Cardiac ventricle fibroblast (primary cell): ENCODE data around the gene FBXO42. TPM values are rescaled to one million over a fixed set of nuclear protein-coding genes. Genes with fewer than 3 reads are reported as not detected.

Experiments used
- total RNA-seq: library from RNA; depleted of rRNA; stranded (reverse); fragments of >200 nt; gene quantifications from 2 replicates; pipeline ENCODE4 v1.2.3, GENCODE V29; 2015

Gene FBXO42
- total RNA-seq, result 10.2 and 21.9 TPM in 2 replicates

DNA sequence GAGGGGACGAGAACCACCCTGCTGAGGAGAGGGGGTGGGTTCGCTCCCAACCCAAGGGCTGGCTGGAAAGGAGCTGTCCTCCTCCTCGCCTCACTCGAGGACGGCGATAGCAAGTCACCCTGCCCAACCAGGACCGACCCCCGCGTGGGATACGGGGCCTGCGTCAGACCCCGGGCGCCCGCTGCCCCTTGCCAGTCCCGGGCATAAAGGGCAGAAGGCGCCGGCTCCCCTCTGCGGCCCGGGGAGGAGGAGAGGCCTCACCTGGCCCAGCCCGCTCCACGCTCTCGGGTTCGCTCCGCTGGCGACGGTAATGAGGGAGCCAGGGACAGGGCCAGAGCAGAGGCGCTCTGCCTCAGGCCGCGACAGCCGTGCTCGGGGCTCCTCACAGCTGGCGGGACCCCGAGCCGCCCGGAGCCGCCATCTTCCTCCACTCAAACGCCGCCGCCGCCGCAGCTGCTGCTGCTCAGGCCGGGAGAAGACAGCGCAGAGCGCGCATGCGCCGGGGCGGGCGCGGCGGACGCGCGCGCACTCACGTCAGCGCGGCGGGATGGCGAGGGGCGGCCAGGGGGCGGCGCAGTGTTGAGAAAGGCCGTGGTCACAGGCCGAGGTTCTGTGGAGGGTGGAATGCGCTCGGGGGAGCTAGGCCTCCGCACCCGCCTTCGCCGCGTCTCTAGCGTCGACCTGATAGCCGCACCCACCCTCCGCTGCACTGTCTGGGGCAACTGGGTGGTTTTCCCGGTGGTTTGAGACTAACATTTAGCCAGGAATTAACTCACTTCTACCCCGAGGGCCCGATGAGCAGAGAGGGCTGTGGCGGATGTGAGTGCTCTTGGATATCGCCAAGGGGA lies at the start of gene FBXO42:
Gene FBXO42, minus strand, starts transcription at position 487 of the 848 bp plus-strand sequence. CDS start 37,062 bp downstream, outside the sequence.

GRCh38 chr1:16366722-16367257 lies 14.5 kb upstream of the FBXO42 start, which contains the start of gene SZRD1:
TSS of gene SZRD1 (plus strand) at chr1:16367242. CDS start at chr1:16367258, 16 bp downstream.

DNA sequence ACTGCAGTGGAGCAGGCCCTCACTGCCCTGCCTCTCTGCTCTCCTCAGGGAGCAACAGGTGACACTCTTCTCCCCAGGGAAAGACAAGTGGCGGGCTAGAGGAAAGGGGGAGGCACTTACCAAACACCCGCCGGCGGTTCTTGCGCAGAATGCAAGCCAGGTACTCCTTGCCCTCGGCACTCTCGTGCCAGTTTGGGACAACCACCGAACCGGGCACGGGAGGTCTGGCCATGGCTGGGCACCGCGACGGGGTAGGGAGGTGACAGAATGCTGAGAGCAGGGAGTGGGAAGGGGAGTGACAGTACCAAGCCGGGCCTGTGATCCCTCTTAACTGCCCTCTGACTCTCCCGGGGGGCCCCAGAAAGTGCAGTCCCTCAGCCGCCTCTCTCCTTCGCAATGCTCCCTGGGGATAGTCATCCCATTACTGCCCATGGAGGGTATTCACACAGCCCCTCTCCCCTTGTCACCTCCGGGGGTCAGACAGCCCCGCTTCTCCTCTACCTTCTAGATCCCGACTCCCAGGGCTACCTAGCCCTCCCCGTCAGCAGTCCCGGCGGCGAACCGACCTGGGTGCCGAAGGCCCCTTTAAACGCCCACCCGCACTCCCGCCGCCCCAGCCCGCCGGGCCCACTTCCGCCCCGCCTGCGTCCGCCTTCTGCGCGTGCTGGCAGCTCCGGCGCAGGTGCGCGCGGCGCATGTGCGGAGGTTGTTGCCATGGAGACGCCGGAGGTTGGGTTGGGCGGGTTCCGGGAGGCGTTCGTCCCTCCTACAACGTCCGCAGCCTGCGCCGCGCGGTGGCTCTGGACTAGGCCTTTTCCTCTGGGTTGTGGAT lies 115.6 kb downstream of the FBXO42 start, which contains the start of gene CPLANE2:
Gene CPLANE2, minus strand, starts transcription at position 673 of the 832 bp plus-strand sequence. Its CDS starts 441 bp downstream, at position 232.

DNA sequence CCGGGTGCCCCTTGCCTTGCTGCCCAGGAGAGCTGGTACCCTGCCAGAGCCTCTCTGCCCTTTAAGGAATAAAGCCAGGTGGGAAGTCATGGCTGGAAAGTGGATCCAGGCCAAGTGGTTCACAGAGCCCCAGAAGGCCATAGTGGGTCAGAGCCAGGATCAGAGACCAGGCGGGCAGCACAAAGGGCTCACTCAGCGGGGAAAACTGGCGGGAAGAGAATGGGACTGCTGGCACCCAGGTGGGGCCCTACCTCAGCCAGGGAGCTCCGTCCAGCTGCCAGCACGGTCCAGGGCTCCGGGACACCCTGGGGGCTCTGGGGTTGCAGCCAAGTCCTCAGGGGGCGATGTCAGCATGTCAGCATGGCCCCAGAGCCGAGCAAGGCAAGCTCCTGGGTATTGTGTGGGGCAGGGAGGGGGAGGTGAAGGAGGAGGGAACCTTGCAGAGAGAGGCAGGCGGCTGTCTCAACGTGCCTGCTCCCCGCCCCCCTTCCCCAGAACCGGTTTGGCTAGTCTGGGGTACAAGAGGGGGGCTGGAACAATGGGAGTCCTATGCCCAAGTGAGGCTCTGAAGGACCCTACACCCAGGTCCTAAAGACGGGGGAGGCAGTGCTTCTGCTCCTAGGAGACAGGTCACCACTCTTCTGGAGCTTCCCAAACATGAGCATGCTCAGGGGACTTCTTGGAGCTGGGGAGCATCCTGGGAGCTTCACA lies 139.9 kb downstream of the FBXO42 start, which contains the start of gene ARHGEF19:
Gene ARHGEF19, minus strand, starts transcription at position 402 of the 711 bp plus-strand sequence. CDS start 3,598 bp downstream, outside the sequence.

Other genes with a start within 250 kb of the FBXO42 start
- gene EPHA2, start 196.4 kb downstream of the FBXO42 start, total RNA-seq, result 10.5 and 10.8 TPM in 2 replicates
- 11.7 and 11.9 TPM in 2 replicates for gene ARHGEF19, start 139.8 kb downstream of the FBXO42 start, total RNA-seq
- 1.6 and 2.9 TPM in 2 replicates for gene CPLANE2, start 115.3 kb downstream of the FBXO42 start, total RNA-seq
- gene SZRD1, start 14.8 kb upstream of the FBXO42 start, total RNA-seq, result 78.3 and 78.5 TPM in 2 replicates
- gene SPATA21, start 84.9 kb upstream of the FBXO42 start, total RNA-seq, result not detected in 2 replicates
- gene NECAP2, start 88.2 kb upstream of the FBXO42 start, total RNA-seq, result 49.8 and 53.7 TPM in 2 replicates
- gene RNU1-1, start 161.8 kb upstream of the FBXO42 start, total RNA-seq, result under 0.01 TPM in 2 replicates